ENCODE results near the gene KCTD16. TPM values are rescaled to one million over a fixed set of nuclear protein-coding genes. Genes with fewer than 3 reads are reported as not detected.

KCTD16 gene
- total RNA-seq, 1 experiment from 2014 or later, result 0.64 TPM

DNA sequence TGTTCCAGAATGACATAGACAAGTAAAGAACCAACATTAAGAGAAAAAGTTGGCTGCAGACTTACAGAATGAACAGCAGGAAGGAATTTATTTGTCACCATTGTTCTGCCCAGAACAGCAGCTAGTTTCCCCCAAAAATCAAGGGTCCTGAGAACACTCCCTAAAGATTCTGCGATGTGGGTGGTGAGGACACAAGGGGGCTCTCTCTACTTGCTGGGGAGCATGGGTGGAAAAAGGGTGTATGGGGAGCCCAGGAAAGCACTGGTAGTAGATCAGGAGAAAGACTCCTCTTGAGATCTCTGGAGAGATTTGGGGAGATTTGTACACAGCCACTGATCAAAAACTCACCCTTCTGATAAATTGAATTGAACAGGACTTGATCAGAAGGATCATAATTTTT, 316.5 kb downstream of the KCTD16 start:
- RAD21 ChIA-PET (ENCODE audit: low non-redundant PET in 1 of 2, low total read pairs in 2 of 2, uncharacterized antibody in 2 of 2, unreplicated experiment in 2 of 2), result no interaction called here
- Histone ChIP-seq H4K20me1 (ENCODE audit: insufficient read depth) (no peaks in the 10 kb centered on the region), H3K79me2 (ENCODE audit: insufficient read depth, low read length) (no peaks in the 10 kb centered on the region), H3K36me3 (ENCODE audit: control insufficient read depth in 1 of 2, insufficient read depth in 2 of 2, low read length in 2 of 2) (no peaks in the 10 kb centered on the region), H3K4me3 (replicated peaks in 1 of 2; ENCODE audit: low read depth in 1 of 2, low read length in 2 of 2) (no peak overlapping the region), H3K27me3 (ENCODE audit: insufficient read depth, low read length) (peaks cover 11% of the 10 kb centered on the region; the same call in 1 of the 2 replicates), H3K9ac (ENCODE audit: low read length) (no peak overlapping the region), H2AFZ (ENCODE audit: low read depth, low read length, poor library complexity, severe bottlenecking) (no peak overlapping the region), H3K4me1 (ENCODE audit: control insufficient read depth in 1 of 2, insufficient read depth in 2 of 2, low read length in 2 of 2) (no peaks in the 10 kb centered on the region), H3K27ac (ENCODE audit: low read depth, low read length) (no peak overlapping the region), H3K4me2 (ENCODE audit: low read length) (no peak overlapping the region), H3K9me2 (ENCODE audit: insufficient read depth) (no peaks in the 10 kb centered on the region), H3K9me3 (ENCODE audit: control insufficient read depth in 1 of 2, insufficient read depth in 1 of 2, low read depth in 1 of 2, low read length in 2 of 2) (no peaks in the 10 kb centered on the region)
- DNase-seq (ENCODE audit: low read depth, low spot score) (no peak), ATAC-seq (no peak)
- TF ChIP-seq RAD21 (IDR thresholded peaks at IDR 0.05; ENCODE audit: low read depth) (0 out of 2 replicates have a peak, but pooled peaks have one; percentile 21), FOSL1 (IDR thresholded peaks at IDR 0.05; ENCODE audit: low read depth) (no peak), CEBPB (IDR thresholded peaks at IDR 0.05; ENCODE audit: low read depth) (no peak), ATF3 (IDR thresholded peaks at IDR 0.05) (no peak), REST (IDR thresholded peaks at IDR 0.05; ENCODE audit: low read depth) (no peak), JUND (IDR thresholded peaks at IDR 0.05) (no peak), CBX3 (IDR thresholded peaks at IDR 0.05; ENCODE audit: low read depth) (no peak), EGR1 (IDR thresholded peaks at IDR 0.05; ENCODE audit: low read depth) (no peak)
- TF ChIP-seq, protein P1, sequence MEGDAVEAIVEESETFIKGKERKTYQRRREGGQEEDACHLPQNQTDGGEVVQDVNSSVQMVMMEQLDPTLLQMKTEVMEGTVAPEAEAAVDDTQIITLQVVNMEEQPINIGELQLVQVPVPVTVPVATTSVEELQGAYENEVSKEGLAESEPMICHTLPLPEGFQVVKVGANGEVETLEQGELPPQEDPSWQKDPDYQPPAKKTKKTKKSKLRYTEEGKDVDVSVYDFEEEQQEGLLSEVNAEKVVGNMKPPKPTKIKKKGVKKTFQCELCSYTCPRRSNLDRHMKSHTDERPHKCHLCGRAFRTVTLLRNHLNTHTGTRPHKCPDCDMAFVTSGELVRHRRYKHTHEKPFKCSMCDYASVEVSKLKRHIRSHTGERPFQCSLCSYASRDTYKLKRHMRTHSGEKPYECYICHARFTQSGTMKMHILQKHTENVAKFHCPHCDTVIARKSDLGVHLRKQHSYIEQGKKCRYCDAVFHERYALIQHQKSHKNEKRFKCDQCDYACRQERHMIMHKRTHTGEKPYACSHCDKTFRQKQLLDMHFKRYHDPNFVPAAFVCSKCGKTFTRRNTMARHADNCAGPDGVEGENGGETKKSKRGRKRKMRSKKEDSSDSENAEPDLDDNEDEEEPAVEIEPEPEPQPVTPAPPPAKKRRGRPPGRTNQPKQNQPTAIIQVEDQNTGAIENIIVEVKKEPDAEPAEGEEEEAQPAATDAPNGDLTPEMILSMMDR (IDR thresholded peaks at IDR 0.05 in 2 of 3, conservative IDR thresholded peaks at IDR 0.05 in 1 of 3; ENCODE audit: borderline replicate concordance in 1 of 3, insufficient read depth in 1 of 3, low read depth in 2 of 3, low read length in 2 of 3), result 0 out of 6 replicates have a peak, but pooled peaks of 1 of the 3 experiments have one; percentile 8
- CTCF ChIA-PET, result no interaction called here
- intact Hi-C loops (cut with micrococcal nuclease), result no loop called here
- no TSS peak for BruUV-seq (replicated peaks)
- POLR2A ChIA-PET, result no interaction called here

Data from HCT116 (cell line).